Measurements from ENCODE around the gene NKTR. TPM values are rescaled to one million over a fixed set of nuclear protein-coding genes. Genes with fewer than 3 reads are reported as not detected.

Gene NKTR
- total and polyA plus RNA-seq, 2 of the 13 experiments (the other 11 are each of a cell fraction or from before 2014, with no cell fraction given) = 41.3 to 59.6 TPM

DNA sequence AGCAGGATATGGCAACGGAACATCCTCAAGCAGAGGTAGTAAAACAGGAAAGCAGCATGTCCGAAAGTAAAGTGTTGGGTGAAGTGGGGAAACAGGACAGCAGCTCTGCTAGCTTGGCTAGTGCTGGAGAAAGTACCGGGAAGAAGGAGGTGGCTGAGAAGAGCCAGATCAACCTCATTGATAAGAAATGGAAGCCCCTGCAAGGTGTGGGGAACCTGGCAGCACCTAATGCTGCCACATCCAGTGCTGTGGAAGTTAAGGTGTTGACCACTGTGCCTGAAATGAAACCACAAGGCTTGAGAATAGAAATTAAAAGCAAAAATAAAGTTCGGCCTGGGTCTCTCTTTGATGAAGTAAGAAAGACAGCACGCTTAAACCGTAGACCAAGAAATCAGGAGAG is 38.7 kb downstream of the NKTR start:
- H3K9me3 ChIP-seq (ENCODE audit: low read length) = no peaks in the 10 kb centered on the region
- no peak overlapping the region for H3K4me2 ChIP-seq (ENCODE audit: low read depth, low read length)
- H4K20me1 ChIP-seq (ENCODE audit: insufficient read depth, low read length) = no peaks in the 10 kb centered on the region
- H3K4me1 ChIP-seq (ENCODE audit: insufficient read depth, low read length) = no peaks in the 10 kb centered on the region
- H3K27ac ChIP-seq (ENCODE audit: extremely low read length, insufficient read depth, low read length) = no peak overlapping the region
- WGBS (ENCODE audit: low lambda C conversion rate) = 97% methylated on average over 6 of the region's 6 CpGs
- no TSS peak for BruUV-seq (replicated peaks)
- no peaks in the 10 kb centered on the region for H3K27me3 ChIP-seq (ENCODE audit: control insufficient read depth in 1 of 2, insufficient read depth in 2 of 2, low read length in 2 of 2)
- in situ Hi-C loops (cut with HindIII; ENCODE audit: extremely low pct_ligation_motif_present, low pct_unique_long_range_greater_than_20kb) (no loop called here), intact Hi-C loops (cut with micrococcal nuclease; ENCODE audit: unreplicated experiment) (no loop called here)
- TF ChIP-seq ZUFSP (CRISPR knock-in tag; IDR thresholded peaks at IDR 0.05; ENCODE audit: borderline replicate concordance) = no peak
- TF ChIP-seq RBM22 (optimal IDR thresholded peaks at IDR 0.05; ENCODE audit: low read length) = peak; percentile 86
- no peak for TF ChIP-seq KLF6 (CRISPR knock-in tag; IDR thresholded peaks at IDR 0.05)
- no peak for TF ChIP-seq PLRG1 (conservative IDR thresholded peaks at IDR 0.05)
- no peak for TF ChIP-seq ZNF510 (CRISPR knock-in tag; IDR thresholded peaks at IDR 0.05; ENCODE audit: low read depth)
- no peak for TF ChIP-seq ZNF484 (CRISPR knock-in tag; IDR thresholded peaks at IDR 0.05; ENCODE audit: borderline replicate concordance, low read depth)
- no peaks in the 10 kb centered on the region for H3K79me2 ChIP-seq (ENCODE audit: insufficient read depth, low read length)
- no peak overlapping the region for H3K4me3 ChIP-seq (replicated peaks in 1 of 3; ENCODE audit: insufficient read depth in 1 of 3, low read depth in 2 of 3, low read length in 3 of 3)
- H2AFZ ChIP-seq (ENCODE audit: low read length) = no peak overlapping the region
- ATAC-seq (no peak), DNase-seq (ENCODE audit: low spot score) (no peak), FAIRE-seq (no peak)
- H3K9ac ChIP-seq (ENCODE audit: insufficient read depth, low read depth, low read length) = no peak overlapping the region
- CTCF ChIA-PET (ENCODE audit: low intra/inter-chr PET ratio, low total read pairs) = no interaction called here
- POLR2A ChIA-PET = no interaction called here
- peaks cover 33 to 82% of the 10 kb centered on the region in 2 experiments for H3K36me3 ChIP-seq (replicated peaks in 1 of 2; ENCODE audit: control insufficient read depth in 1 of 2, insufficient read depth in 2 of 2, low read length in 2 of 2)

- POLR2A ChIA-PET = no interaction called here
- no peak for FAIRE-seq
- no peaks in the 10 kb centered on the region for H3K79me2 ChIP-seq (ENCODE audit: insufficient read depth, low read length)
- TF ChIP-seq ZMAT3 (CRISPR knock-in tag; conservative IDR thresholded peaks at IDR 0.05) (no peak), ZNF782 (CRISPR knock-in tag; IDR thresholded peaks at IDR 0.05; ENCODE audit: borderline replicate concordance) (no peak), RORA (CRISPR knock-in tag; IDR thresholded peaks at IDR 0.05) (no peak), RAD21 (CRISPR knock-in tag; IDR thresholded peaks at IDR 0.05) (no peak), SAFB2 (CRISPR knock-in tag; IDR thresholded peaks at IDR 0.05; ENCODE audit: borderline replicate concordance, low read depth) (no peak), SYNCRIP (IDR thresholded peaks at IDR 0.05; ENCODE audit: insufficient read depth, low read depth, low read length) (no peak)
- TF ChIP-seq, protein P1, sequence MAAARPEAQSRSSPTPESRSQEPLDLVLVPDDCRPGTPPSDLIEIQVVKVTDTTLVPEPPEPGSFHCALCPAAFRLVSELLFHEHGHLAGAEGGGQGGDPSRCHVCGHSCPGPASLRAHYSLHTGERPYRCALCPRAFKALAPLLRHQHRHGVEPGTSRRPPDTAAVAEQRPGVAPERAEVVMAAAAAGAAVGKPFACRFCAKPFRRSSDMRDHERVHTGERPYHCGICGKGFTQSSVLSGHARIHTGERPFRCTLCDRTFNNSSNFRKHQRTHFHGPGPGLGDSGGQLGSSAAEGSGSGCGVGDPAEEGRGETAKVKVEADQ (CRISPR knock-in tag; IDR thresholded peaks at IDR 0.05; ENCODE audit: borderline replicate concordance) = no peak
- TF ChIP-seq, protein P2, sequence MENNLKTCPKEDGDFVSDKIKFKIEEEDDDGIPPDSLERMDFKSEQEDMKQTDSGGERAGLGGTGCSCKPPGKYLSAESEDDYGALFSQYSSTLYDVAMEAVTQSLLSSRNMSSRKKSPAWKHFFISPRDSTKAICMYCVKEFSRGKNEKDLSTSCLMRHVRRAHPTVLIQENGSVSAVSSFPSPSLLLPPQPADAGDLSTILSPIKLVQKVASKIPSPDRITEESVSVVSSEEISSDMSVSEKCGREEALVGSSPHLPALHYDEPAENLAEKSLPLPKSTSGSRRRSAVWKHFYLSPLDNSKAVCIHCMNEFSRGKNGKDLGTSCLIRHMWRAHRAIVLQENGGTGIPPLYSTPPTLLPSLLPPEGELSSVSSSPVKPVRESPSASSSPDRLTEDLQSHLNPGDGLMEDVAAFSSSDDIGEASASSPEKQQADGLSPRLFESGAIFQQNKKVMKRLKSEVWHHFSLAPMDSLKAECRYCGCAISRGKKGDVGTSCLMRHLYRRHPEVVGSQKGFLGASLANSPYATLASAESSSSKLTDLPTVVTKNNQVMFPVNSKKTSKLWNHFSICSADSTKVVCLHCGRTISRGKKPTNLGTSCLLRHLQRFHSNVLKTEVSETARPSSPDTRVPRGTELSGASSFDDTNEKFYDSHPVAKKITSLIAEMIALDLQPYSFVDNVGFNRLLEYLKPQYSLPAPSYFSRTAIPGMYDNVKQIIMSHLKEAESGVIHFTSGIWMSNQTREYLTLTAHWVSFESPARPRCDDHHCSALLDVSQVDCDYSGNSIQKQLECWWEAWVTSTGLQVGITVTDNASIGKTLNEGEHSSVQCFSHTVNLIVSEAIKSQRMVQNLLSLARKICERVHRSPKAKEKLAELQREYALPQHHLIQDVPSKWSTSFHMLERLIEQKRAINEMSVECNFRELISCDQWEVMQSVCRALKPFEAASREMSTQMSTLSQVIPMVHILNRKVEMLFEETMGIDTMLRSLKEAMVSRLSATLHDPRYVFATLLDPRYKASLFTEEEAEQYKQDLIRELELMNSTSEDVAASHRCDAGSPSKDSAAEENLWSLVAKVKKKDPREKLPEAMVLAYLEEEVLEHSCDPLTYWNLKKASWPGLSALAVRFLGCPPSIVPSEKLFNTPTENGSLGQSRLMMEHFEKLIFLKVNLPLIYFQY (CRISPR knock-in tag; IDR thresholded peaks at IDR 0.05; ENCODE audit: borderline replicate concordance) = no peak
Measured at GRCh38 chr3:42640129-42640528, 39.6 kb downstream of the NKTR start.

More at GRCh38 chr3:42640129-42640528, 39.6 kb downstream of the NKTR start:
- H3K4me3 ChIP-seq (replicated peaks in 1 of 3; ENCODE audit: insufficient read depth in 1 of 3, low read depth in 2 of 3, low read length in 3 of 3) = no peak overlapping the region
- H3K4me1 ChIP-seq (ENCODE audit: insufficient read depth, low read length) = no peaks in the 10 kb centered on the region
- H4K20me1 ChIP-seq (ENCODE audit: insufficient read depth, low read length) = no peaks in the 10 kb centered on the region
- peaks cover 32 to 86% of the 10 kb centered on the region in 2 experiments for H3K36me3 ChIP-seq (replicated peaks in 1 of 2; ENCODE audit: control insufficient read depth in 1 of 2, insufficient read depth in 2 of 2, low read length in 2 of 2)
- H3K27ac ChIP-seq (ENCODE audit: extremely low read length, insufficient read depth, low read length) = no peak overlapping the region
- intact Hi-C loops (cut with micrococcal nuclease; ENCODE audit: unreplicated experiment) = no loop called here
- no peak overlapping the region for H3K9ac ChIP-seq (ENCODE audit: insufficient read depth, low read depth, low read length)
- no TSS peak for BruUV-seq (replicated peaks)
- no peak overlapping the region for H3K4me2 ChIP-seq (ENCODE audit: low read depth, low read length)
- ATAC-seq (no peak), DNase-seq (ENCODE audit: low spot score) (no peak)
- H3K27me3 ChIP-seq (ENCODE audit: control insufficient read depth in 1 of 2, insufficient read depth in 2 of 2, low read length in 2 of 2) = no peaks in the 10 kb centered on the region
- no peak overlapping the region for H2AFZ ChIP-seq (ENCODE audit: low read length)
- CTCF ChIA-PET (ENCODE audit: low intra/inter-chr PET ratio, low total read pairs) = no interaction called here
- H3K9me3 ChIP-seq (ENCODE audit: low read length) = no peaks in the 10 kb centered on the region
- in situ Hi-C loops (cut with HindIII; ENCODE audit: extremely low pct_ligation_motif_present, low pct_unique_long_range_greater_than_20kb) = no loop called here
